GM12875 (cell line): ENCODE data around the gene EIF2D.

ENCODE experiments used
- H3K4me3 ChIP-seq: one replicate; pipeline ENCODE4 v1.5.1; 2011; ENCODE audit warnings: low read depth, low read length, control low read depth
- TF ChIP-seq, protein P1 (sequence below): IDR thresholded peaks from 2 replicates; pipeline ENCODE4 v1.5.1; 2011; ENCODE audit warnings: low read depth, mild to moderate bottlenecking, control low read depth, inconsistent platforms, low read length, moderate library complexity, borderline replicate concordance; ENCODE audit not compliant: insufficient read depth

EIF2D gene, protein sequence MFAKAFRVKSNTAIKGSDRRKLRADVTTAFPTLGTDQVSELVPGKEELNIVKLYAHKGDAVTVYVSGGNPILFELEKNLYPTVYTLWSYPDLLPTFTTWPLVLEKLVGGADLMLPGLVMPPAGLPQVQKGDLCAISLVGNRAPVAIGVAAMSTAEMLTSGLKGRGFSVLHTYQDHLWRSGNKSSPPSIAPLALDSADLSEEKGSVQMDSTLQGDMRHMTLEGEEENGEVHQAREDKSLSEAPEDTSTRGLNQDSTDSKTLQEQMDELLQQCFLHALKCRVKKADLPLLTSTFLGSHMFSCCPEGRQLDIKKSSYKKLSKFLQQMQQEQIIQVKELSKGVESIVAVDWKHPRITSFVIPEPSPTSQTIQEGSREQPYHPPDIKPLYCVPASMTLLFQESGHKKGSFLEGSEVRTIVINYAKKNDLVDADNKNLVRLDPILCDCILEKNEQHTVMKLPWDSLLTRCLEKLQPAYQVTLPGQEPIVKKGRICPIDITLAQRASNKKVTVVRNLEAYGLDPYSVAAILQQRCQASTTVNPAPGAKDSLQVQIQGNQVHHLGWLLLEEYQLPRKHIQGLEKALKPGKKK

DNA sequence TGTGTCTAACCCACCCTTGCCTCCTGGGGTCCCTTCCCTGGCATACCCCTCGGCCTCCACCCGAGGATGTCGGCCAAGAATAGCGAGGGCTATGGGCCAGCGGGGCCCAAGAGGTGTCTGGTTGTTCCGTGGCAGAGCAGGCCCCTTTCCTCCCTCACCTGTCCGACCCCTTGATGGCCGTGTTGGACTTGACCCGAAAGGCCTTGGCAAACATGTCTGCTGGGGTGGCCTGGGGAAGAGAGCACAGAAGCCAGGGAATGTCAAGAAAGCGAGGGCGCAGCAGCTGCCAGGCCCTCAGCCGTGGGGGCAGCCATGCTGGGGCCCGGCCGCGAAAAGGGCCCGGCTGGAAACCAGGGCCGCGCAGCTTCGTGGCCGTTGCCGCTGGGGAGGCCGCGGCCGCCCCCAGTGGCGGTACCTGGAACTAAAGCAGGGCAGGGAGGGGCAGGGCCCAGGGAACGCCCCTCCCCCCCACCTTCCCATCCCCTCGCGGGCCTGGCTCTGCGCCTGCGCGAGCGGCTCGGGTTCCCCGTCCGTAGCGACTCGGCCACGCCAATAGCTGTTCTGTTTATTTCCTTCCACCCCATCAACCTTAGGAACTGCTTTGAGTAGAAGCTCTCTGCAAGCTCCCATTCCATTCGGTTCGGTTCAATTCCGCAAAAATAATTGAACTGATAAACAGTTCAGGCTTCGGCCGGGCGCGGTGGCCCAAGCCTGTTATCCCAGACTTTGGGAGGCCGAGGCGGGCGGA is at the start of gene EIF2D:
Gene EIF2D (minus strand): TSS at position 337 of the 748 bp plus-strand sequence. CDS start 123 bp downstream, at position 214.
- TF ChIP-seq, protein P1, sequence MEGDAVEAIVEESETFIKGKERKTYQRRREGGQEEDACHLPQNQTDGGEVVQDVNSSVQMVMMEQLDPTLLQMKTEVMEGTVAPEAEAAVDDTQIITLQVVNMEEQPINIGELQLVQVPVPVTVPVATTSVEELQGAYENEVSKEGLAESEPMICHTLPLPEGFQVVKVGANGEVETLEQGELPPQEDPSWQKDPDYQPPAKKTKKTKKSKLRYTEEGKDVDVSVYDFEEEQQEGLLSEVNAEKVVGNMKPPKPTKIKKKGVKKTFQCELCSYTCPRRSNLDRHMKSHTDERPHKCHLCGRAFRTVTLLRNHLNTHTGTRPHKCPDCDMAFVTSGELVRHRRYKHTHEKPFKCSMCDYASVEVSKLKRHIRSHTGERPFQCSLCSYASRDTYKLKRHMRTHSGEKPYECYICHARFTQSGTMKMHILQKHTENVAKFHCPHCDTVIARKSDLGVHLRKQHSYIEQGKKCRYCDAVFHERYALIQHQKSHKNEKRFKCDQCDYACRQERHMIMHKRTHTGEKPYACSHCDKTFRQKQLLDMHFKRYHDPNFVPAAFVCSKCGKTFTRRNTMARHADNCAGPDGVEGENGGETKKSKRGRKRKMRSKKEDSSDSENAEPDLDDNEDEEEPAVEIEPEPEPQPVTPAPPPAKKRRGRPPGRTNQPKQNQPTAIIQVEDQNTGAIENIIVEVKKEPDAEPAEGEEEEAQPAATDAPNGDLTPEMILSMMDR = peak; percentile 99
- peak within 1 kb of the TSS; percentile 66 for H3K4me3 ChIP-seq

DNA sequence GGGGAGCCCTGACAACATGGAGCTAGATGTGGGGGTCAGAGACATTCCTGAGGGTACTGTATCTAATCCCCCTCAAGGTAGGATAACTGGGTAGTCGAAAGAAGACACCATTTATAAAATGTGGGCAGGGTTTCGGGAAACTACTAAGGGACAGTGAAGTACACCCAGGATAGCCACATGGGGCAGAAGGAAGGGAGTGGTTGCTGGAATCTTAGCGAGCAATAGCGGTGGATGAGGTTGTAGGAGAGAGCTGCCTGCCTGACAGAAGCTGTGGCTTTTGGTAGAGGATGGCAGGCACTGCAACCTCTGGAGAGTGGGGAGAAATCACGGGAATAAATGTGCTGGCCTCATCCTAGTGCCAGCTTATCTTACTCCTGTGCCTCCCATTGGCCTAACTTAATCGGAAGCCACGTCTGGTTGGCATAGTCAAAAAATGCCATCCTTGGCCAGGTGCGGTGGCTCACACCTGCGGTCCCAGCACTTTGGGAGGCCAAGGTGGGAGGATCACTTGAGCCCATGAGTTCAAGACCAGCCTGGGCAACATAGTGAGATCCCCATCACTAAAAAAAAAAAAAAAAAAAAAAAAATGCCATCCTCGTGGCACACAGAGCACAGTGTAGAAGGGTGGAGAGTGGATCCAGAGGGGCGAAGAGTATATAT is 49.0 kb upstream of the EIF2D start:
- TF ChIP-seq, protein P1 = no peak
- no peak overlapping the region for H3K4me3 ChIP-seq

DNA sequence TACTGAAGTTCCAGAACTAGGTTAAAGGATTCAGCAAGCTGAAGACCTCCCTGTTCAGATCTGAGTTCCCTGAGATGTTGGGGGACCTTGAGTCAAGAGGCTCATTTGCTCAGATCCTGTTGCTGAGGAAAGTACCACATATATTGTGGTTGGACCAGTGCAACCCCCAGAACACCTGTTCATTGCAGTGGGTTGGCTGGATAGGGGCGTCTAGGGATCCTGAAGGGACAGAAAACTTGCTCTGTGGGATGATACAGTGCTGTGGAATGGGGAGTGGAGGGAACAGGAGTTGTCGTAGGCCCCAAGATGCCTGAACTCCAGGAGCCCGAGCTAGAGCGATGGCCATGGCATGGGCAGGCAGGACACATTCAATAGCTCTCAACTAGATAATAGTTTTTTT is 47.9 kb upstream of the EIF2D start:
- H3K4me3 ChIP-seq = no peak overlapping the region
- TF ChIP-seq, protein P1 = no peak

DNA sequence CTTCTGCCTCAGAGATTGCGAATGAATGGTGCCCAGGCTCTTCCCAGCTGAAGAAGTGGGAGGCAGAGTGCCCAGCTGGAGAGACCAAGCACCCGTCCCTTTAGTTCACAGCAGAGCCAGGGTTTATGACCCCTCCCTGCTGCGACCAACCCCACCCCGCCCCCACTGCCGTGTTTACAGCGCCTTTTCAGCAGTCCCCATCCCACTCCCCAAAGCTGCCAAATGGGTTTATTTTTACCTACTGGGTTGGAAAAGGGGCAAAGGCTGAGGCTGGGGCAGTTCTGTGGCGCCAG is 46.7 kb upstream of the EIF2D start:
- no peak overlapping the region for H3K4me3 ChIP-seq

DNA sequence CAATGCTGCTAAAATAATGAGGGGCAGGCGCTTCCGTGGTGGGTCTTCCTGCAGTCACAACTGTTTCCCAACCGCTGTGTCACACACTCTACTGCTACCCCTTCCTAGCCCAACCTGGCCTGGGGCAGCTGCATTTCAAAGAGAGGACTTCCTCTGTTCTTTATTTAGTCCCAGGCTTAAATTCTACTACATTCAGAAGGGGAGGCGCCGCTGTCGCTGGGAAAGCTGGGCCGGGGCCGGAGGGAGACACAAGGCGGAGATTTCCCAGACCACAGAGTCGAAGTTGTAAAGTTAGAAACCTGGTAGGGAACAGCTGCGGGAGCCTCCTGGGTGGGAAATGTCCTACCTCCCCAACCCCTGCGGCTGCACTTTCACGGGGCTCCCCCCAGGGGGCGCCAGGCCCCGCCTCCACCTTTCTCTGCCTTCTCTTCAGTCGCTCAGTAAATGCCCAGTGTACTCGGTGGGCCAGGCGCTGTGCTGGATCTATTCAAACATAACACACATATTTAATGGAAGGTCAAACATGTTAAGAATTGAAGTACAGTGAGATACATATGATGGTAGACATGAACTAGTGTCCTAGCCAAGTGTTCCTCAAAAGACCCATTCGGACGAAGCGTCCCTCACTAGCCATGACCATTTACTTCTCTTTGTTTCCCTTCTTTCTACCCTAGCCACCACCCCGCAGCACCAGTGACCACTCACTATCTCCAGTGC is 46.2 kb upstream of the EIF2D start:
- H3K4me3 ChIP-seq = peak overlapping the region; percentile 28
- TF ChIP-seq, protein P1 = peak; percentile 98

More for the DNA sequence above, 46.7 kb upstream of the EIF2D start:
- TF ChIP-seq, protein P1 = no peak

DNA sequence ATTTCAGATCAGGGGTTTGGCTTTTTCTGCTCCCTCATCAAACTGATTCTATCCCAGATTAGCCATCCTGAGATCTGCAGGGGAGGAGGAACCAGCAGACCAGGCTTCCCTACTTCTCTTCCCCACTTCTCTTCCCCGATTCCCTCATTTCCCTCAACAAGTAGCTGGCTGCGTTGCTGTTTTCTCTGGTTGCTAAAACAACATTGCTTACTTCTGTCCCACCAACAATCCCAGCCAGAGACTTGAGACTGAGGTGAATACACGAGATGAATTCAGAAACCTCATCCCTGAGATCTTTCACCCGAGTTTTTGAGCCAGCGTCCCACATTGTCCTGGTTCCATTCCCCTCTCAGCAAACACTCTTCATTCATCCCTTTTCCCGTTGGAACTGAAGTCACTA is 45.5 kb upstream of the EIF2D start:
- TF ChIP-seq, protein P1 = no peak
- H3K4me3 ChIP-seq = no peak overlapping the region
